HG03045 (cell line): ENCODE measurements around the gene HOXC9.
"Not testable (repeated sequence)": the region's sequence is repeated elsewhere in the genome, so short reads cannot be mapped to it uniquely, and the experiment has no call there.

Experiments
- ATAC-seq: cut with Tn5 transposase; IDR thresholded peaks from one replicate; pipeline ENCODE4 v1.9.1; 2021; ENCODE audit warnings: mild to moderate bottlenecking, moderate library complexity; ENCODE audit not compliant: unreplicated experiment

HOXC9 gene

GRCh38 chr12:54036620-54037359 lies 36.8 kb downstream of the HOXC9 start:
- ATAC-seq, result no peak

DNA sequence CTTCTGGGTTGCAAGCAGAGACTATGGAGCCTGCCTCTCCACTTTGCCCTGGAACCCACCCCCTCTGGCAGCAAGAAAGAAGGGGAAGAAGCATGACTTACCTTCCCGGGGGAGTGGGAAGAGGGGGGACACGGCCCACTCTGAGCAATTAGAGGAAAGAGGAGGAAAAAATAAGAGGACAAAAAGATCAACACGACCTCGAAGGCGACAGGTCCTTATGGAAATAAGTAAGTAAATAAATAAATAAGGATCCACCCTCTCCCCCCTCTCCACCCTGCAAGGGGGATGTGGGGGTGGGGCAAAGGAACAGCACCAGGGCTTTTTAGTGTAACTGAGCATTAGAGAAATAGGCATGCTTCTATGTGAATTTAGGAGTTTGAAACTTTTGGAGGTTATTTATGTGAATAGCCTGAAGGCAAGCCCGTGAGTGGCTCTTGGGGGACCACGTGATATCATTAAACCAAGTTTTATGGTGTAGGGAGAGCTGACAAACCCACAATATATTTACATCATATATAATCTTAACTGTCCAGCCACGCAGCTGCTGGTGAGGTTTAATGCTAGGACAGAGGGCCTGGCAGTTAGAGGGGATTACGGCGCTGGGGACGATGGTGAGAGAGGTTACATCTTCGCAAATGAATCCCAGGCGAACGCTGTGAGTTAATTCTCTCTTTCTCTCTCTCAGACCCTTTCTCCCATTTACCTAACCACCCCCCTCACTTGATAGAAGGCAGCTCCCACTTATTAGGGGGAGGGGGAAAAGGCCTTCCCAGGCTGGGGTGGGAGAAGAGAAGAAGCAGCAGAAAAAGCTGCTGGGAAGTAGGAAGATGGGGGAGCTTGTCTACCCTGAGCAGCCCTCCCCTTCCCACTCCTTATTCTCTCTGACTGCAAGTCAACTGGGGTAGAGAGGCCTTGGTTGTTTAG lies 37.7 kb downstream of the HOXC9 start:
- no peak for ATAC-seq

GRCh38 chr12:54038284-54038870 lies 38.4 kb downstream of the HOXC9 start:
- no peak for ATAC-seq

DNA sequence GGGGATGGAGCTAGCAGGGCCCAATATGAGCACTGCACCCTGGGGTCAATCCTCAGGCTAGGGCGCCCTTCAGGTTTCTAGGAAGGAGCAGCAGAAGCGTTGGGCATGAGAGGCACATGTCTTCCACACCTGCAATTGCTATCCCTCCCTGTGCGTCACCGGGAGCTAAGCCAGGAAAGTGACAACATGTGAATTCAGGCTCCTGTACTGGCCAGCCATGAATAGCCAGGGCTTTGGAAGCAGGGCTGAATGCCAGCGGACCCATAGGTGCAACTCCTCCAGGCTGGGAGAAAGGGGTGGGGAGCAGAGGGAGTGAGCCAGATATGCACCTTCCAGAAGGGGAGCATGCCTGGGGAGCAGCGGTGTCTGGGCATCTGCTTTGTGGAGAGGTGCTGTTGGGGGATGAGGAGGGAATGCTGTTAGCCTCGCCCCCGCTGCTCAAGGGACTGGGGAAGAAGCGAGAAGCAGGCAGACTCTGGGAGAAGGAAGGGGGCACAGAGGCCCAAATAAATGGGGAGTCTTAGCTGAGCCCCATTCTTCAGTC lies 39.0 kb downstream of the HOXC9 start:
- no peak for ATAC-seq

- no peak for ATAC-seq
Measured at GRCh38 chr12:54039417-54040147, 39.6 kb downstream of the HOXC9 start.

DNA sequence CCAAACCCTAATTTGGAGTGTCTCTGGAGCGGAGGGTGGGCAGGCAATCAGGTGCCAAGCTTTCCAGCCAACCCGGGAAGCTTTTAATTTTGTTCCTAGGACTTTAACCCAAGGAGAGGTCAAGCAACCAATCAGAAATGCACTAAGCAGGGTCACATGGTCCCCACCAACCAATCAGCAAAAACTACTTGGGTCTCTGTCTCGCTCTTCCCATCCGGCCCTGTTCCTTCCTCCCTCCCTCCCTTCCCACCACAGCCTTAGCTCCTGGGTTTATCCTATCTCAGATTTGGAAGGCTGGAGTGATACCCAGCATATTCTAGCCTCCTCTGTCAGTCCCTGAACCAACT lies 40.2 kb downstream of the HOXC9 start:
- ATAC-seq, result no peak

- no peak for ATAC-seq
Measured at GRCh38 chr12:54040648-54041047, 40.7 kb downstream of the HOXC9 start.

- no peak for ATAC-seq
Measured at GRCh38 chr12:54041097-54041690, 41.2 kb downstream of the HOXC9 start.

DNA sequence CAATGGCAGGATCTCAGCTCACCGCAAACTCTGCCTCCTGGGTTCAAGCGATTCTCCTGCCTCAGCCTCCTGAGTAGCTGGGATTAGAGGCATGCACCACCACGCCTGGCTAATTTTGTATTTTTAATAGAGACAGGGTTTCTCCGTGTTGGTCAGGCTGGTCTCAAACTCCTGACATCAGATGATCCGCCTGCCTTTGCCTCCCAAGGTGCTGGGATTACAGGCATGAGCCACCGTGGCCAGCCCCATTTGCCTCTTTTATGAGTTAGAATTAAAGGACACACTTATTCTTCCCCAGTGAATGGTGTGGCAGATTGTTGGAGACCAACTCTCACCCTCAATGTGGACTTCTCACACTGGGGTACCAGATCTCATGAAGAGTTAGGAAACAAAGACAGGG lies 42.1 kb downstream of the HOXC9 start:
- ATAC-seq, result not testable (repeated sequence)

GRCh38 chr12:54042970-54043853 lies 43.3 kb downstream of the HOXC9 start:
- no peak for ATAC-seq

DNA sequence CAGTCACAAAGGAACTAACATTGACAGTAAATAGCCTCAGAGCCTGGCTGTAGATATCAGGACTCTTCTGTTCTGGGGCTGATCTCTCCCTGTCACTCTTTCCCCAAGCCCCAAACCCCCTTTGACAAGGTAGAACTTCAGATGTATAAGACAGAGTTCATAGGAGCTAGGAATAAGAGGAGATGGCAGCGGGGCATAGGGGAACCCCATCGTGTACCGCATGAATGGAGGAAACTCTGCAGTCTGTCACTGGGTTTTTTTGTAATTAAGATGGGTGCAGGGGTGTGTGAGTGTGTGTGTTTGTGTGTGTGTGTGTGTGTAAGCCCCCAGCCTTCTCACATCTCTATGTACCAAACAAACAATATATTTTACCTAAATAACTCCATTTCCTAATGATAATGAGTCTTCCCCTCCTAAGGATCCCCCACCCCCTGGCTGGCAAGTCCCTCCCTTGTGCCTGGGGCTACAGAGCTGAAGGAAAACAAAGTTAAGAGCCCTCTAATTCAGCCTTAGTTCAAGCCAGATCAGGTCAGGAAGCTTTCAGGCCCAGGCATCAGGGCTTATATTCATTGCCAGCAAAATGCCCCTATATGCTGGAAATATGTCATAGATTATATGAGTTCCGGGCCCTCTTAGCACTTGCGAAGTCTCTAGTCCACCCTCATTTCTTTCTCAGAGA lies 44.6 kb downstream of the HOXC9 start:
- ATAC-seq, result no peak

DNA sequence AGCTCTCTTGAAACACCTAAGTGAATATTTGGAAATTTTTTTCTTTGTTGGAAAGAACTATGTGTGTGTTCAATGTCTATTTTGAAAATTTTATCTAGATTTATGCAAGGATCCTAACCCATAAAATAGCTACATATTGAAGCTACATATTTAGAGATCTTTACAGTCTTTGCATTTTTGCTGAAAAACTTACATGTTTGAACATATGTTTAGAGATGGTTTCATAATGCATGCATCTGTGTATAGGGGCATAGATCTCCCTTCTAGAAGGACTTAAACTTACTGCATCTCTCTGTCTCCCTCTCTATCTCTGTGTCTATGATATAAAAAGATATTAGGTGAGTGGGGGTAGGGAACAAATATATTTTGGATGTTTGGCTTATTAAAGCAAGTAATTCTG lies 45.4 kb downstream of the HOXC9 start:
- ATAC-seq, result no peak

DNA sequence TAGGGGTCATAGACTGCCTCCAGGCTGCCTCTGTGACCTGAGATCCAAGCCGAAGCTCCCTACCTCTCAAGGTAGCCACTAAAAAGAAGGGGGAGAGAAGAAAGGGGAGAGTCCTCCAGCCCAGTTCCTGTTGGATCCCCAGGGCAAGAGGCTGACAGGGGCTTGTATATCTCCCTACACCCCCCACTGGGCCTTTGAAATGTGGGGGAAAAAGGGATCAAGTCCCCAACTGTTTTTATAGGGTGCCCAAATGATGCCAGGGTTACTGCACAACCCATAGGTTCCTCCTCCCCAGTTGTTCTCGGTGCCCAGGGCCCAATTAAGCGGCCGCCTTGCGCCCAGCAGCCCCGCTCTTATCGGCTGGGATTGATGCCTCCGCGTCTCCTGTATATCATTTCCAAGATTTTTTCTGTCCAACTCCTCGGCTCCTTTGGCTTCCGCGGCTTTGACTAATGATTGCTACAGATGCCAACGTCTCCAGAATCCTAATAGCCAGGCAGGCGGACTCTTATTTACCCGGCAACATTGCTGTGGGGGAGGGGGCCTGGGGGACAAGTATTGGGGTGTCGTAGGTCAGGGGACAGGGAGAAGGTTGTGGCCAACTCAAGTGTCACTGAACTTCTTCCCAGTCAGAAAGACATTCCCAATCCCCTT lies 46.0 kb downstream of the HOXC9 start:
- no peak for ATAC-seq

DNA sequence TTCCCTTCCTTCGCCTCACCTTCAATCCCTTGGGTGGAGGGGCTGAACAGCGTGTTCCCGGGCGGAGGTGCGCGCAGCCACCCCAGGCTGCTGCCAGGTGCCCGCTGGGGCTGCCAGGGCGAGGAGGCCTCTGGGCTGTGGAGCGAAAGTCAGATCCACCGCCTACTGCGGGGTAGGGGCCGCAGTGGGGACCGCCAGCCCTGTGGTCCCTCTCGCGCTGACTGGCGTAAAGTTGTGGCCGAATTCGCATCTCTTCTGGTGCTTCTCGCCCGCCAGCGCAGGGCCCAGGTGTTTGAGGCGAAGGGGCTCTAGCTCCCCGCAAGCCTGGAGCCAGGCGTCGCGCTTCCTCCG lies 46.8 kb downstream of the HOXC9 start:
- no peak for ATAC-seq

DNA sequence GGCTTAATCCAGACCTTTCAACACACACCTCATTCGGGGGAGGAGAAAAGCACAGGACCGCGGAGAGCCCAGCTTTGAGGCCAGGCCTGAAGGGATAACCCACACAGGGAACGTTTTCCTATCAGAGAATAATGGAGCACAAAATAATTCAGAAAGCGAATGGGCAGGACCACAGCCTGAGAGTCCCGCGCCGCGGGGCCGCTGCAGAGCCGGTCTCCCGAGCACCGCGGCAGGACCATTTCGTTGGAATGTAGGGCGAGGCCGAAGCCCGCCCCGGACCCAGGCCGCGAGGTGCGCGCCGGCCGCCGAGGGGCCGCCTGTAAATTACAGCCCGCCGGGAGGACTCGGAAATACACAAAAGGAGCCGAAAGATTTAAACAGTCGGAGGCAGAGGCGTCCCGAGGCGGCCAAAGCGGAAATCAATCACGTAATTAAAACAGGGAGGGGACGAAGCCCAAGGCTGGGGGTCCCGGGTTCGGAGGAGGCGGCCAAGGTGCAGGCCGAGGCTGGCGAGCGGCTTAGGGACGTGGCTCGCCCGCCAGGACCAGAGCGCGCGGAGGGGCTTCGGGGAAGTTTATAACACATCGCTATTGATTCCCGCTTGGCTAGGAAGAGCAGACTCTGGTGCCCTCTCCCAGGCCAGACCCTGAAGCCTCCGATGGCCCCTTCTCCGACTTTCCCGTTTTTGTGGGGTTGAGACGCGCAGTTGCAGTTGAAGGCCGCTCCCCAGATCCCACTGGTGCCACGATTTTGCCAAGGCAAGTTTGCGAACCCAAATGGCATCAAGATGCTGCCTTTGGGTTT lies 47.4 kb downstream of the HOXC9 start:
- ATAC-seq, result no peak

DNA sequence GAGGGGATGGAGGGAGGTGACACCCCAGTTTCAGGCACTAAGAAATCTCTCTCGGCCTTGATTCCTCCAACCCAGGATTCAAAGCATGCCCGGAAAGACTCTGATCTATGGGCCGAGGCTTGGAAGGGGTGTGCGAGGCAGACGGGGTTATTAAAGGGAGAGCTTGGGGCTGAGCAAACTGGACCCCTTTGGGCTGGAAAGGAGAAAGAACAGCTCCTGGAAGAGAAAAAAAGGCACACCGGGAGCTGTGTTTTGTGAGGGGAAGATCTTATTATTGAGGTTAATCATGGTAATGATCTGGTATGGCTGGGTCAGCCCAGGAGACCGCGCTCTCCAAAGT lies 48.0 kb downstream of the HOXC9 start:
- ATAC-seq, result no peak

DNA sequence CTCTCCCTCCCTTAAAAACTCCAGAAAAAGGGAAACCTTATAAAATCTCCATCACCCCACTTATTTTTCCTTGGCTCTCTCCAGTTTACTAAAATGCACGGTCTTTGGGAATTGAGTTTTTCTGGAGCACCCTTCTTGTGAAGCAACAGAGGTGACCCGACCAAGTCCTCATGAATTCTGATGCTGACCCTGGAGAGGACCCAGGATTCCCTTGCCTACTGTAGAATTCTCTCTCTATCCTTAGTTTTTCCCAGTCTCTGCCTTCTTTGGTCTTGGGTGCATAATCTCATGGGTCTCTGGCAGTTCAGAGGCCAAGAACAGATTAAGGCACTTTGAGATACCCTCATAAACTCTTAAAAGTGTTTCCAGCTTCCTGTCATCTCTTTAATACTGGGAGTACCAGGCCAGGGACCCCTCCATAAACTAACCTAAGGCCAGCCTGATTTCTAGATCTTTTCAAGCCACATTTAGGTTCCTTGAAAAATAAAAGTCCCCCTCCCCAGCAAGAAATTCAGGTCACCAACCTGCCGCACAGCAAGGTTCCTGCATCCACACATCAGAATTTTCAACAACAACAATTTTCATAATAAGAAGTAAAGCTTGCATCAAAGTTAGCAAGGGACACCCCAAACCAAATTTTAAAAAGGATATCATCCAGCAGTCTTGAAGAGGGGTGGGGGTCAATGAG lies 48.6 kb downstream of the HOXC9 start:
- ATAC-seq, result no peak
